ENCODE data around the gene KLHL1.
"Not testable (repeated sequence)": the region's sequence is repeated elsewhere in the genome, so short reads cannot be mapped to it uniquely, and the experiment has no call there.

KLHL1 gene, protein sequence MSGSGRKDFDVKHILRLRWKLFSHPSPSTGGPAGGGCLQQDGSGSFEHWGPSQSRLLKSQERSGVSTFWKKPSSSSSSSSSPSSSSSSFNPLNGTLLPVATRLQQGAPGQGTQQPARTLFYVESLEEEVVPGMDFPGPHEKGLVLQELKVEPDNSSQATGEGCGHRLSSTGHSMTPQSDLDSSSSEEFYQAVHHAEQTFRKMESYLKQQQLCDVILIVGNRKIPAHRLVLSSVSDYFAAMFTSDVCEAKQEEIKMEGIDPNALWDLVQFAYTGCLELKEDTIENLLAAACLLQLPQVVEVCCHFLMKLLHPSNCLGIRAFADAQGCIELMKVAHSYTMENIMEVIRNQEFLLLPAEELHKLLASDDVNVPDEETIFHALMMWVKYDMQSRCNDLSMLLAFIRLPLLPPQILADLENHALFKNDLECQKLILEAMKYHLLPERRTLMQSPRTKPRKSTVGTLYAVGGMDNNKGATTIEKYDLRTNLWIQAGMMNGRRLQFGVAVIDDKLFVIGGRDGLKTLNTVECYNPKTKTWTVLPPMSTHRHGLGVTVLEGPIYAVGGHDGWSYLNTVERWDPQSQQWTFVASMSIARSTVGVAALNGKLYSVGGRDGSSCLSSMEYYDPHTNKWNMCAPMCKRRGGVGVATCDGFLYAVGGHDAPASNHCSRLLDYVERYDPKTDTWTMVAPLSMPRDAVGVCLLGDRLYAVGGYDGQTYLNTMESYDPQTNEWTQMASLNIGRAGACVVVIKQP

DNA sequence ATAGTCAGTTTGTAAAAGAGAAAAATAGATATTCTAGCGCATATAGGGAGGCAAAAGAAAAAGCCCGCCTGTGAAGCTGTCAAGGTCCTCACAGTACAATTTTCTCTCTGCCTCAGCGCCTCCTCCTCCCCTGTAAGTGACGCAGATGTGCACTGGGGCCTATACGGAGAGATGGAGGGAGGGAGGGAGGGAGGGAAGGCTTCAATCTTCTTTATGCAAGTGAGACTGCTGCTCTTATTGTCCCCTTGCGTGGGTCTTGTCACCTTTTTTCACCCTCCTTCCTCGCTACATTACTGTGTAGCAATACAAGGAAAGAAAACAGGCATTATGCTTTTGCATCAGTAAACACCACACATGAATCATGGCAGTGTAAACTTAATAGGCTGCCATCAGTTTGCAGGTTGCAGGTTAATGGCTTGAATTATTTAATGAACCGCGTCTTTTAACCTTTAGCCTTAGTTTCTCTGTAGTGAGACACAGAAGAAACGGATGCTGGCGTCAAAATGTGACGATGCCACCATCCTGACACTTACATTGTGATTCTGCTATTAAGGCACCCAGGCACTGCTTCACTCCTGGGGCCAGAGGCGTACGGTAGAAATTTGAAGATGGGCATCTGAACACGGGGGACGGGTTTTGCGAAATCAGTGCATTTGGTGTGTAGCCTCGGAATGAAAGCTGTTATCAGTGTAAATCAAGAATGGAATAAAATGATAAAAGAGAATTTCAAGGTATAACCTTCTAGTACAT is at the start of gene KLHL1:
KLHL1 (minus strand) TSS at position 97 of the 750 bp plus-strand sequence. CDS start 753 bp downstream, outside the sequence.
- in situ Hi-C loops (cut with HindIII; ENCODE audit: low pct_ligation_motif_present, low sequenced_read_pairs): no loop called here
- Histone ChIP-seq H3K27me3 (replicated peaks) (no peaks in the 10 kb centered on the region), H3K27ac (no peak within 1 kb of the TSS), H3K4me3 (ENCODE audit: low read depth, low read length) (peak within 1 kb of the TSS; percentile 37), H3K36me3 (replicated peaks) (no peaks in the 10 kb centered on the region)
- DNase-seq: no peak
- TF ChIP-seq, protein P1, sequence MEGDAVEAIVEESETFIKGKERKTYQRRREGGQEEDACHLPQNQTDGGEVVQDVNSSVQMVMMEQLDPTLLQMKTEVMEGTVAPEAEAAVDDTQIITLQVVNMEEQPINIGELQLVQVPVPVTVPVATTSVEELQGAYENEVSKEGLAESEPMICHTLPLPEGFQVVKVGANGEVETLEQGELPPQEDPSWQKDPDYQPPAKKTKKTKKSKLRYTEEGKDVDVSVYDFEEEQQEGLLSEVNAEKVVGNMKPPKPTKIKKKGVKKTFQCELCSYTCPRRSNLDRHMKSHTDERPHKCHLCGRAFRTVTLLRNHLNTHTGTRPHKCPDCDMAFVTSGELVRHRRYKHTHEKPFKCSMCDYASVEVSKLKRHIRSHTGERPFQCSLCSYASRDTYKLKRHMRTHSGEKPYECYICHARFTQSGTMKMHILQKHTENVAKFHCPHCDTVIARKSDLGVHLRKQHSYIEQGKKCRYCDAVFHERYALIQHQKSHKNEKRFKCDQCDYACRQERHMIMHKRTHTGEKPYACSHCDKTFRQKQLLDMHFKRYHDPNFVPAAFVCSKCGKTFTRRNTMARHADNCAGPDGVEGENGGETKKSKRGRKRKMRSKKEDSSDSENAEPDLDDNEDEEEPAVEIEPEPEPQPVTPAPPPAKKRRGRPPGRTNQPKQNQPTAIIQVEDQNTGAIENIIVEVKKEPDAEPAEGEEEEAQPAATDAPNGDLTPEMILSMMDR (IDR thresholded peaks at IDR 0.05; ENCODE audit: low read depth, low read length, missing control alignments): no peak

DNA sequence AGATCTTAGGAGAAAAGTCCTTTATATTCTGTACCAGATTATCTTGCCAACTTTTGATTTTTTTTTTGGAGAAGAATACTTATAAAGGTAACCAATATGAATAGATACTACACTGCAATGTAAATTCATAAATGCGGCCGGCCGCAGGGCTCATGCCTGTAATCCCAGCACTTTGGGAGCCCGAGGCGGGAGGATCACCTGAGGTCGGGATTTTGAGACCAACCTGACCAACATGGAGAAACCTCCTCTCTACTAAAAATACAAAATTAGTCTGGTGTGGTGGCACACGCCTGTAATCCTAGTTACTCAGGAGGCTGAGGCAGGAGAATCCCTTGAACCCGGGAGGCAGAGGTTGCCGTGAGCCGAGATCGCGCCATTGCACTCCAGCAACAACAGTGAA is 34.4 kb upstream of the KLHL1 start:
- H3K27ac ChIP-seq; H3K36me3 ChIP-seq (replicated peaks); H3K27me3 ChIP-seq (replicated peaks); H3K4me3 ChIP-seq (ENCODE audit: low read depth, low read length); in situ Hi-C loops (cut with HindIII; ENCODE audit: low pct_ligation_motif_present, low sequenced_read_pairs); DNase-seq: not testable (repeated sequence)

DNA sequence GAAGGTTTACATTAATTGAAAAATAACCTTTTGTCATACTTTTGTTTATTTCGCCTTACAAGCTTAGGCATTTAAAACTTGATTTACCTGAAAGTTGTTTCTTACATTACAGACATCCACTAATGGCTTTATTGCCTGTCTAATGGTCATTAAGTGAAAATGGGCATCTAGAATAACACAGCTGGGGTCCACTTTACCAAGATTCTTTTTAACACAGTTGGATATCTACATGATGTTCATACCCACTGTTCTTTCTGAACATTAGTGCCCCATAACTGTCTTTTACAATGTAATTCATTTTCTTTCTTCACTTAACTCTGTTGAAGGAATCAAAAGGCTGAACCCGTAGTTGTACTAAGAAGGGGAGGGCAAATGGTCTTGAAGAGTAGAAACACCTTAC is 19.8 kb upstream of the KLHL1 start:
- no peak for DNase-seq
- TF ChIP-seq, protein P1 (IDR thresholded peaks at IDR 0.05; ENCODE audit: low read depth, low read length, missing control alignments): no peak
- in situ Hi-C loops (cut with HindIII; ENCODE audit: low pct_ligation_motif_present, low sequenced_read_pairs): no loop called here
- Histone ChIP-seq H3K36me3 (replicated peaks) (no peaks in the 10 kb centered on the region), H3K27me3 (replicated peaks) (no peaks in the 10 kb centered on the region), H3K27ac (no peak overlapping the region), H3K4me3 (ENCODE audit: low read depth, low read length) (no peak overlapping the region)

DNA sequence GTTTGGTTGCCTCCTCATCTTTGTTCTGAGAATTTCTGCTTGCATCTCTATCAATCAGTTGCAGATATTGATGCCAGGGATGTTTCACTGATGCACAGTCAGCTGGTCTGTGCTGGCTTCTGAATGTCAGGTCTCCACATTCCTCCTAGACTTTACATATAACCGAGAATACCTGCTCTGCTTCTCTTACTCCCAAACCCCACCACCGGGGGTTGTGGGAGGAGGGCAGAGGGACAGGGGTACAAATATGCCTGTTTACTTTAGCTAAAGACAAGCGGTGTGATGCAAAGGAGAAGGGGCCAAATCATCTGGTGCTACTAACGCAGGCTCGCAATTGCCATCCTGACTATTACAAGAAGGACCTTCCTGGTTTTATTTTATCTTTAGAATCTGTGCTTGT is 17.4 kb upstream of the KLHL1 start:
- Histone ChIP-seq H3K36me3 (replicated peaks) (no peaks in the 10 kb centered on the region), H3K27ac (no peak overlapping the region), H3K27me3 (replicated peaks) (no peaks in the 10 kb centered on the region), H3K4me3 (ENCODE audit: low read depth, low read length) (no peak overlapping the region)
- no peak for DNase-seq
- in situ Hi-C loops (cut with HindIII; ENCODE audit: low pct_ligation_motif_present, low sequenced_read_pairs): no loop called here
- TF ChIP-seq, protein P1 (IDR thresholded peaks at IDR 0.05; ENCODE audit: low read depth, low read length, missing control alignments): no peak

DNA sequence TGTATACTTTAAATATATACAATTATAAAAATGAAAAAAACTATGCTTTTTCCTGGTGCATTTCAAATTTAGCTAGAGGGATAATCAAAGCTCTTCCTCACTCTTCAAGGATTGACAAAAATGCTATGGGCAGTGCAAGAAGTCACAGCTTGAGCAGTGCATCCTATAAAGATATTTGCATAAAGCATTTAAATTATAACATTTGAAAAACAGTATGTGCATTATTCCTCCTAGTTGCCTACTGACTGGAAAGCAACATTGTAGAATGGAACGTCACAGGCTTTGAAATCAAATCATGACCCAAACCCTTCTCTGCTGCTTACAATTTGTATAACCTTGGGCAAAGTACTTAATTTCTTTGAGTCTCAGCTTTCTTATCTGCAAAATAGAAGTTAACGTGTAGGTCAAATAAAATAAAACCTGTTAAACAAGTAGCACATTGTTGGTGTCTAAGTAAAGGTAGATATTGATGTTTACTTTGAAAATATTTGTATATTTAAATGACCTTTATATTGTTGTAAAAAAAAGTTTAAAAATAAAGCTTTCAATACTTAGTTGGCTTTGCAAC is 9.2 kb upstream of the KLHL1 start:
- Histone ChIP-seq H3K27ac (no peak overlapping the region), H3K27me3 (replicated peaks) (no peaks in the 10 kb centered on the region), H3K36me3 (replicated peaks) (no peaks in the 10 kb centered on the region), H3K4me3 (ENCODE audit: low read depth, low read length) (no peak overlapping the region)
- DNase-seq: no peak
- in situ Hi-C loops (cut with HindIII; ENCODE audit: low pct_ligation_motif_present, low sequenced_read_pairs): no loop called here
- TF ChIP-seq, protein P1 (IDR thresholded peaks at IDR 0.05; ENCODE audit: low read depth, low read length, missing control alignments): no peak
